HFFc6 (cell line): ENCODE data around the gene BABAM2. TPM values are rescaled to one million over a fixed set of nuclear protein-coding genes. Genes with fewer than 3 reads are reported as not detected.

ENCODE experiments used
- DNase-seq: peaks from one replicate; pipeline ENCODE4 v3.0.0-alpha.2; 2018
- H3K27ac Mint-ChIP-seq: 2 replicates; pipeline ENCODE4 v1.8.0; 2020; ENCODE audit warnings: mild to moderate bottlenecking, mixed read lengths
- H3K27me3 Mint-ChIP-seq: 2 replicates; pipeline ENCODE4 v1.8.0; 2021; ENCODE audit warnings: mild to moderate bottlenecking, moderate library complexity, mixed read lengths; ENCODE audit not compliant: insufficient read depth
- H3K36me3 Mint-ChIP-seq: 2 replicates; pipeline ENCODE4 v1.8.0; 2021; ENCODE audit warnings: low read depth, mixed read lengths
- H3K4me1 Mint-ChIP-seq: 2 replicates; pipeline ENCODE4 v1.8.0; 2020; ENCODE audit warnings: low read depth, mixed read lengths
- H3K4me3 Mint-ChIP-seq: 2 replicates; pipeline ENCODE4 v1.8.0; 2020; ENCODE audit warnings: mild to moderate bottlenecking, moderate library complexity, mixed read lengths
- H3K9me3 Mint-ChIP-seq: 2 replicates; pipeline ENCODE4 v1.8.0; 2020; ENCODE audit warnings: mild to moderate bottlenecking, mixed read lengths
- CTCF ChIP-seq: fragments of 200-600 bp; sonication (generic); IDR thresholded peaks from 2 replicates; pipeline ENCODE4 v1.5.0; 2021; ENCODE audit warnings: antibody characterized with exemption, mild to moderate bottlenecking
- total RNA-seq, 6 experiments: library from RNA; stranded (reverse); fragmentation: NEBNext Ultra II Directional; extraction: Animal tissue kit (Norgen Biotek cat#: 25700); gene quantifications; 2 replicates in 1 of 6; 3 replicates in 5 of 6; pipeline ENCODE4 v1.2.3, GENCODE V29; 2021

The BABAM2 gene
- total RNA-seq, 6 experiments from 2014 or later: 30.8 to 46.6 (median 41.2) TPM

GRCh38 chr2:28347596-28347995 lies 457.1 kb downstream of the BABAM2 start:
- no peak for DNase-seq
- no peak overlapping the region for H3K4me3 Mint-ChIP-seq
- H3K27me3 Mint-ChIP-seq: no peaks in the 10 kb centered on the region; the same call in 1 of the 2 replicates

GRCh38 chr2:28348149-28348567 lies 457.6 kb downstream of the BABAM2 start:
- H3K4me3 Mint-ChIP-seq: no peak overlapping the region
- no peak for TF ChIP-seq CTCF
- no peak for DNase-seq
- no peaks in the 10 kb centered on the region; the same call in 1 of the 2 replicates for H3K27me3 Mint-ChIP-seq
- H3K4me1 Mint-ChIP-seq: peaks cover 31% of the 10 kb centered on the region
- no peak overlapping the region for H3K27ac Mint-ChIP-seq
- H3K36me3 Mint-ChIP-seq: no peaks in the 10 kb centered on the region
- no peaks in the 10 kb centered on the region for H3K9me3 Mint-ChIP-seq

More at GRCh38 chr2:28347596-28347995, 457.1 kb downstream of the BABAM2 start:
- no peaks in the 10 kb centered on the region for H3K9me3 Mint-ChIP-seq
- H3K4me1 Mint-ChIP-seq: peaks cover 36% of the 10 kb centered on the region
- TF ChIP-seq CTCF: no peak
- no peak overlapping the region for H3K27ac Mint-ChIP-seq
- no peaks in the 10 kb centered on the region for H3K36me3 Mint-ChIP-seq

GRCh38 chr2:28348921-28349320 lies 458.4 kb downstream of the BABAM2 start:
- no peak overlapping the region for H3K4me3 Mint-ChIP-seq
- H3K27me3 Mint-ChIP-seq: no peaks in the 10 kb centered on the region; the same call in 1 of the 2 replicates
- H3K9me3 Mint-ChIP-seq: no peaks in the 10 kb centered on the region
- no peak for TF ChIP-seq CTCF
- no peaks in the 10 kb centered on the region for H3K36me3 Mint-ChIP-seq
- H3K4me1 Mint-ChIP-seq: peaks cover 23% of the 10 kb centered on the region
- no peak overlapping the region for H3K27ac Mint-ChIP-seq
- DNase-seq: no peak

- no peak for TF ChIP-seq CTCF
- H3K4me1 Mint-ChIP-seq: peaks cover 19% of the 10 kb centered on the region
- H3K9me3 Mint-ChIP-seq: no peaks in the 10 kb centered on the region
- H3K27me3 Mint-ChIP-seq: no peaks in the 10 kb centered on the region; the same call in 1 of the 2 replicates
- no peaks in the 10 kb centered on the region for H3K36me3 Mint-ChIP-seq
- DNase-seq: no peak
- H3K27ac Mint-ChIP-seq: no peak overlapping the region
- H3K4me3 Mint-ChIP-seq: no peak overlapping the region
Measured at GRCh38 chr2:28349546-28350165, 459.1 kb downstream of the BABAM2 start.

- no peaks in the 10 kb centered on the region for H3K36me3 Mint-ChIP-seq
- no peak overlapping the region for H3K4me3 Mint-ChIP-seq
- H3K4me1 Mint-ChIP-seq: peaks cover 24% of the 10 kb centered on the region
- H3K9me3 Mint-ChIP-seq: no peaks in the 10 kb centered on the region
- DNase-seq: no peak
- no peak for TF ChIP-seq CTCF
- no peak overlapping the region for H3K27ac Mint-ChIP-seq
- H3K27me3 Mint-ChIP-seq: no peaks in the 10 kb centered on the region; the same call in 1 of the 2 replicates
Measured at GRCh38 chr2:28350196-28350595, 459.7 kb downstream of the BABAM2 start.
